HG03521 (cell line): Measurements from ENCODE around the gene PLEKHA5.

Experiments used
- ATAC-seq: cut with Tn5 transposase; IDR thresholded peaks from one replicate; pipeline ENCODE4 v1.9.1; 2021; ENCODE audit warnings: mild to moderate bottlenecking, moderate library complexity; ENCODE audit not compliant: unreplicated experiment

Gene PLEKHA5

GRCh38 chr12:19127270-19127669 is 2.3 kb upstream of the PLEKHA5 start:
- ATAC-seq: no peak

- ATAC-seq: no peak
Measured at GRCh38 chr12:19128485-19128884, 1.0 kb upstream of the PLEKHA5 start.

GRCh38 chr12:19129122-19129485 is 429 bp upstream of the PLEKHA5 start:
- no peak for ATAC-seq

- no peak for ATAC-seq
Measured at GRCh38 chr12:19130224-19131024, 891 bp downstream of the PLEKHA5 start.

- no peak for ATAC-seq
Measured at GRCh38 chr12:19131025-19131444, 1.5 kb downstream of the PLEKHA5 start.

GRCh38 chr12:19138551-19138950 is 9.0 kb downstream of the PLEKHA5 start:
- ATAC-seq: no peak

- ATAC-seq: no peak
Measured at GRCh38 chr12:19138956-19139355, 9.4 kb downstream of the PLEKHA5 start.

GRCh38 chr12:19139615-19140194 is 10.2 kb downstream of the PLEKHA5 start:
- no peak for ATAC-seq

GRCh38 chr12:19140381-19141236 is 11.1 kb downstream of the PLEKHA5 start:
- no peak for ATAC-seq

GRCh38 chr12:19142499-19142898 is 13.0 kb downstream of the PLEKHA5 start:
- no peak for ATAC-seq

GRCh38 chr12:19144287-19144686 is 14.8 kb downstream of the PLEKHA5 start:
- no peak for ATAC-seq

- no peak for ATAC-seq
Measured at GRCh38 chr12:19144985-19145384, 15.5 kb downstream of the PLEKHA5 start.

GRCh38 chr12:19148860-19149259 is 19.3 kb downstream of the PLEKHA5 start:
- ATAC-seq: no peak

GRCh38 chr12:19150273-19150900 is 20.9 kb downstream of the PLEKHA5 start:
- ATAC-seq: no peak

GRCh38 chr12:19151298-19151697 is 21.8 kb downstream of the PLEKHA5 start:
- ATAC-seq: no peak

- no peak for ATAC-seq
Measured at GRCh38 chr12:19153396-19153795, 23.9 kb downstream of the PLEKHA5 start.

- ATAC-seq: no peak
Measured at GRCh38 chr12:19154686-19155085, 25.2 kb downstream of the PLEKHA5 start.

GRCh38 chr12:19155981-19156734 is 26.6 kb downstream of the PLEKHA5 start:
- ATAC-seq: no peak

GRCh38 chr12:19158923-19159322 is 29.4 kb downstream of the PLEKHA5 start:
- no peak for ATAC-seq

GRCh38 chr12:19161216-19161615 is 31.7 kb downstream of the PLEKHA5 start:
- no peak for ATAC-seq
